GM18951 (cell line): ENCODE data around the gene HARS1.
"Not testable (repeated sequence)": the region's sequence is repeated elsewhere in the genome, so short reads cannot be mapped to it uniquely, and the experiment has no call there.

Source experiments
- POLR2A ChIP-seq: IDR thresholded peaks from 4 replicates; pipeline ENCODE4 v1.6.1; 2011; ENCODE audit warnings: mild to moderate bottlenecking; ENCODE audit not compliant: insufficient read length, insufficient read depth; ENCODE audit errors: extremely low read depth
- in situ Hi-C: fragments of 300-500 bp; cut with MboI; formaldehyde crosslinking; loops from one replicate; pipeline ENCODE4 v1.12.0; 2022; ENCODE audit warnings: low sequenced_read_pairs, mixed read lengths, inconsistent platforms; ENCODE audit not compliant: unreplicated experiment

Gene HARS1

GRCh38 chr5:140633021-140633471 is 58.1 kb downstream of the HARS1 start, which contains the start of gene CD14:
CD14 (minus strand) TSS chr5:140633175; CDS start chr5:140633071, 104 bp downstream.
- TF ChIP-seq POLR2A, result no peak
- in situ Hi-C loops, result no loop called here

GRCh38 chr5:140632366-140633020 is 58.7 kb downstream of the HARS1 start:
- peak; percentile 24 for TF ChIP-seq POLR2A
- in situ Hi-C loops, result no loop called here

- TF ChIP-seq POLR2A, result no peak
- in situ Hi-C loops, result no loop called here
Observed at GRCh38 chr5:140631831-140632365, 59.3 kb downstream of the HARS1 start.

- TF ChIP-seq POLR2A, result no peak
- in situ Hi-C loops, result no loop called here
Observed at GRCh38 chr5:140631036-140631417, 60.1 kb downstream of the HARS1 start.

- in situ Hi-C loops, result no loop called here
- TF ChIP-seq POLR2A, result no peak
Observed at GRCh38 chr5:140630292-140631035, 60.7 kb downstream of the HARS1 start.

GRCh38 chr5:140628711-140629110 is 62.5 kb downstream of the HARS1 start:
- no peak for TF ChIP-seq POLR2A
- in situ Hi-C loops, result no loop called here

GRCh38 chr5:140627972-140628371 is 63.2 kb downstream of the HARS1 start:
- in situ Hi-C loops, result no loop called here
- no peak for TF ChIP-seq POLR2A

- in situ Hi-C loops, result not testable (repeated sequence)
Observed at GRCh38 chr5:140624886-140625285, 66.3 kb downstream of the HARS1 start.
